Keratinocyte (primary cell): ENCODE measurements around the gene PEAR1.

Experiments
- CTCF ChIP-seq, 3 experiments: IDR thresholded peaks in 1 of 3; conservative IDR thresholded peaks in 1 of 3; optimal IDR thresholded peaks in 1 of 3; 2 replicates in 2 of 3; 3 replicates in 1 of 3; pipeline versions ENCODE3 to v1.5.1; 2011; ENCODE audit warnings: low read length in 3 of 3, mild to moderate bottlenecking in 3 of 3, moderate library complexity in 2 of 3, control low read depth in 1 of 3, inconsistent platforms in 1 of 3; ENCODE audit not compliant: insufficient read depth in 2 of 3; ENCODE audit errors: extremely low read depth in 1 of 3
- EZH2 ChIP-seq: IDR thresholded peaks from one replicate; pipeline ENCODE4 v1.6.1; 2012; ENCODE audit warnings: inconsistent platforms, mild to moderate bottlenecking, low read length, moderate library complexity

- TF ChIP-seq CTCF (optimal IDR thresholded peaks at IDR 0.05 in 1 of 3, IDR thresholded peaks at IDR 0.05 in 1 of 3, conservative IDR thresholded peaks at IDR 0.05 in 1 of 3; ENCODE audit: extremely low read depth in 1 of 3, insufficient read depth in 2 of 3, low read length in 3 of 3) (no peak), EZH2 (no peak)
These were observed 30.9 kb upstream of the PEAR1 start for GRCh38 chr1:156862584-156862983.
